Mucosa of descending colon (tissue), 3 donors: ENCODE results near the gene BMPR1A. TPM values are rescaled to one million over a fixed set of nuclear protein-coding genes. Genes with fewer than 3 reads are reported as not detected.

ENCODE experiments used
- ATAC-seq: fragments of 200-7000 bp; cut with Tn5 transposase; one replicate; pipeline ENCODE4 v1.9.1; 2020; ENCODE audit warnings: mild to moderate bottlenecking, moderate library complexity
- DNase-seq, 3 donors: peaks; one replicate each; pipeline ENCODE4 v3.0.0-alpha.2; 2020
- H3K36me3 ChIP-seq: fragments of 200-600 bp; one replicate; pipeline ENCODE4 v1.8.0; 2021; ENCODE audit warnings: low read depth, mild to moderate bottlenecking
- H3K4me1 ChIP-seq: fragments of 200-600 bp; one replicate; pipeline ENCODE4 v1.8.0; 2021; ENCODE audit warnings: low read depth, mild to moderate bottlenecking
- H3K4me3 ChIP-seq: fragments of 200-600 bp; one replicate; pipeline ENCODE4 v1.8.0; 2021; ENCODE audit warnings: mild to moderate bottlenecking
- H3K9me3 ChIP-seq: fragments of 200-600 bp; one replicate; pipeline ENCODE4 v1.8.0; 2021; ENCODE audit warnings: mild to moderate bottlenecking
- CTCF ChIP-seq: fragments of 200-600 bp; IDR thresholded peaks from one replicate; pipeline ENCODE4 v1.8.0; 2022; ENCODE audit warnings: antibody characterized with exemption, mild to moderate bottlenecking
- intact Hi-C, 2 donors: fragments of 100-400 bp; cut with DNase I in 1 of 2; cut with micrococcal nuclease in 1 of 2; formaldehyde crosslinking; loops; one replicate each; pipeline versions ENCODE4 v1.11.0 to v1.11.1; 2022; cut with DNase I, micrococcal nuclease
- total RNA-seq, 3 donors: library from RNA; stranded (reverse); fragmentation: NEBNext Ultra II Directional in 2 of 3; extraction: Animal tissue kit (Norgen Biotek cat#: 25700) in 2 of 3; gene quantifications; one replicate each; pipeline versions ENCODE4 v1.2.1 to v1.2.4, GENCODE V29; 2021 to 2023
- donor health status: DM: no; HTN: no; CAD: no; lungs with moderate emphysema.
- donor health status: DM: no; HTN: no; CAD: no.
- donor health status: DM: no; HTN: yes; CAD: no.

Gene BMPR1A
- total RNA-seq, 3 donors from 2014 or later, result 44.4 to 126 (median 45.3) TPM

GRCh38 chr10:86753051-86753450 is 3.4 kb upstream of the BMPR1A start:
- DNase-seq (no peak), ATAC-seq (no peak)
- TF ChIP-seq CTCF, result no peak
- no peak overlapping the region for H3K4me3 ChIP-seq
- intact Hi-C loops, result no loop called here
- no peaks in the 10 kb centered on the region for H3K9me3 ChIP-seq
- peaks cover 7% of the 10 kb centered on the region for H3K4me1 ChIP-seq
- H3K36me3 ChIP-seq, result no peaks in the 10 kb centered on the region

GRCh38 chr10:86753638-86754434 is 2.6 kb upstream of the BMPR1A start:
- Histone ChIP-seq H3K9me3 (no peaks in the 10 kb centered on the region), H3K36me3 (no peaks in the 10 kb centered on the region), H3K4me1 (peaks cover 7% of the 10 kb centered on the region), H3K4me3 (no peak overlapping the region)
- DNase-seq (no peak), ATAC-seq (no peak)
- intact Hi-C loops, result no loop called here
- TF ChIP-seq CTCF, result no peak

GRCh38 chr10:86755454-86755739 is 1.0 kb upstream of the BMPR1A start:
- TF ChIP-seq CTCF, result no peak
- Histone ChIP-seq H3K36me3 (no peaks in the 10 kb centered on the region), H3K4me1 (peaks cover 12% of the 10 kb centered on the region), H3K9me3 (no peaks in the 10 kb centered on the region), H3K4me3 (peak overlapping the region; percentile 77)
- intact Hi-C loops, result no loop called here
- no peak for DNase-seq
- no peak for ATAC-seq

- peak; percentile 91 for ATAC-seq
- H3K36me3 ChIP-seq, result no peaks in the 10 kb centered on the region
- peak overlapping the region; percentile 77 for H3K4me3 ChIP-seq
- H3K4me1 ChIP-seq, result peaks cover 12% of the 10 kb centered on the region
- peak; percentile 92 to 96 (median 93) for DNase-seq
- TF ChIP-seq CTCF, result no peak
- intact Hi-C loops, result no loop called here
- no peaks in the 10 kb centered on the region for H3K9me3 ChIP-seq
Observed at GRCh38 chr10:86755740-86756510, 494 bp upstream of the BMPR1A start.

- TF ChIP-seq CTCF, result no peak
- no peaks in the 10 kb centered on the region for H3K36me3 ChIP-seq
- intact Hi-C loops, result no loop called here
- DNase-seq (peak; percentile 50 to 69 (median 55)), ATAC-seq (peak; percentile 1)
- H3K9me3 ChIP-seq, result no peaks in the 10 kb centered on the region
- peak overlapping the region; percentile 77 for H3K4me3 ChIP-seq
- peaks cover 5% of the 10 kb centered on the region for H3K4me1 ChIP-seq
Observed at GRCh38 chr10:86757113-86757972, 924 bp downstream of the BMPR1A start.
